T1000 (cell line): ENCODE measurements around the gene MTRF1L.
"Not testable (repeated sequence)": the region's sequence is repeated elsewhere in the genome, so short reads cannot be mapped to it uniquely, and the experiment has no call there.

ENCODE experiments used
- DNase-seq: peaks from one replicate; lab custom pipeline; 2025; ENCODE audit warnings: mixed read lengths; lab: John Stamatoyannopoulos, UW

The MTRF1L gene

GRCh38 chr6:152969688-152970418 is 32.7 kb downstream of the MTRF1L start:
- DNase-seq = no peak

- DNase-seq = not testable (repeated sequence)
Measured at GRCh38 chr6:152966168-152966894, 36.2 kb downstream of the MTRF1L start.

GRCh38 chr6:152959333-152959732 is 43.2 kb downstream of the MTRF1L start:
- DNase-seq = no peak

- no peak for DNase-seq
Measured at GRCh38 chr6:152957796-152958195, 44.7 kb downstream of the MTRF1L start.

- DNase-seq = no peak
Measured at GRCh38 chr6:152954443-152954842, 48.1 kb downstream of the MTRF1L start.

- no peak for DNase-seq
Measured at GRCh38 chr6:152952866-152953509, 49.5 kb downstream of the MTRF1L start.

GRCh38 chr6:152952045-152952444 is 50.5 kb downstream of the MTRF1L start:
- DNase-seq = no peak

- no peak for DNase-seq
Measured at GRCh38 chr6:152950240-152950639, 52.3 kb downstream of the MTRF1L start.

GRCh38 chr6:152948150-152948768 is 54.2 kb downstream of the MTRF1L start:
- no peak for DNase-seq

GRCh38 chr6:152946995-152947394 is 55.5 kb downstream of the MTRF1L start:
- DNase-seq = no peak

- no peak for DNase-seq
Measured at GRCh38 chr6:152946484-152946883, 56.0 kb downstream of the MTRF1L start.

- DNase-seq = no peak
Measured at GRCh38 chr6:152943260-152943897, 59.1 kb downstream of the MTRF1L start.

- DNase-seq = no peak
Measured at GRCh38 chr6:152942319-152942869, 60.1 kb downstream of the MTRF1L start.

GRCh38 chr6:152941746-152942145 is 60.8 kb downstream of the MTRF1L start:
- no peak for DNase-seq
